Activated CD8-positive, alpha-beta memory T cell treated with anti-CD3 and anti-CD28 coated beads, Interleukin-2, amount 50 U/mL, for 4 hours (primary cell): ENCODE measurements around the gene CARD6.
"Not testable (repeated sequence)": the region's sequence is repeated elsewhere in the genome, so short reads cannot be mapped to it uniquely, and the experiment has no call there.

Experiments used
- DNase-seq: peaks from one replicate; pipeline ENCODE4 v3.0.0-alpha.2; 2020

CARD6 gene

GRCh38 chr5:40828690-40829661 is 12.2 kb upstream of the CARD6 start:
- DNase-seq: no peak

GRCh38 chr5:40829748-40830533 is 11.2 kb upstream of the CARD6 start:
- no peak for DNase-seq

GRCh38 chr5:40831346-40832210 is 9.6 kb upstream of the CARD6 start:
- DNase-seq: no peak

- DNase-seq: no peak
Measured at GRCh38 chr5:40832345-40832744, 8.8 kb upstream of the CARD6 start.

GRCh38 chr5:40833712-40834229 is 7.4 kb upstream of the CARD6 start:
- no peak for DNase-seq

- peak; percentile 47 for DNase-seq
Measured at GRCh38 chr5:40834391-40834848, 6.7 kb upstream of the CARD6 start.

GRCh38 chr5:40834849-40835787 is 6.0 kb upstream of the CARD6 start, which contains the start of gene RPL37:
Gene RPL37, minus strand, starts transcription at chr5:40835222. Its CDS starts 37 bp downstream, at chr5:40835185.
- DNase-seq: peak; percentile 88

- DNase-seq: no peak
Measured at GRCh38 chr5:40838086-40838485, 3.1 kb upstream of the CARD6 start.

- DNase-seq: no peak
Measured at GRCh38 chr5:40842351-40842750, 1.2 kb downstream of the CARD6 start.

- DNase-seq: no peak
Measured at GRCh38 chr5:40844565-40844964, 3.4 kb downstream of the CARD6 start.

GRCh38 chr5:40846371-40846770 is 5.2 kb downstream of the CARD6 start:
- DNase-seq: no peak

- DNase-seq: no peak
Measured at GRCh38 chr5:40847525-40847924, 6.4 kb downstream of the CARD6 start.

GRCh38 chr5:40853632-40854192 is 12.5 kb downstream of the CARD6 start:
- DNase-seq: no peak

GRCh38 chr5:40860711-40861110 is 19.5 kb downstream of the CARD6 start:
- no peak for DNase-seq

- not testable (repeated sequence) for DNase-seq
Measured at GRCh38 chr5:40865004-40865403, 23.8 kb downstream of the CARD6 start.

GRCh38 chr5:40866844-40867243 is 25.7 kb downstream of the CARD6 start:
- DNase-seq: no peak

- no peak for DNase-seq
Measured at GRCh38 chr5:40869384-40869783, 28.2 kb downstream of the CARD6 start.

GRCh38 chr5:40871177-40871576 is 30.0 kb downstream of the CARD6 start:
- no peak for DNase-seq

GRCh38 chr5:40872253-40872652 is 31.1 kb downstream of the CARD6 start:
- DNase-seq: not testable (repeated sequence)

- DNase-seq: no peak
Measured at GRCh38 chr5:40873286-40873880, 32.2 kb downstream of the CARD6 start.
